SK-N-MC (cell line): ENCODE data around the gene FLNC.

Source experiments
- EZH2 ChIP-seq: fragments of 200-600 bp; sonication (generic); IDR thresholded peaks from one replicate; pipeline ENCODE4 v1.6.1; 2017; ENCODE audit warnings: antibody characterized with exemption
- POLR2AphosphoS5 ChIP-seq: IDR thresholded peaks from 2 replicates; pipeline ENCODE4 v1.6.1; 2012; ENCODE audit warnings: mild to moderate bottlenecking, low read depth, low read length, borderline replicate concordance

- TF ChIP-seq EZH2 = no peak
- no peak for TF ChIP-seq POLR2AphosphoS5
These were observed 12.8 kb downstream of the FLNC start for GRCh38 chr7:128842674-128843641.
